Naive thymus-derived CD4-positive, alpha-beta T cell (primary cell): ENCODE data around the gene ZFP69B. TPM values are rescaled to one million over a fixed set of nuclear protein-coding genes. Genes with fewer than 3 reads are reported as not detected.

Source experiments
- ATAC-seq: fragments of 150-1000 bp; cut with Tn5 transposase; 2 replicates; pipeline ENCODE4 v1.10.0; 2021; ENCODE audit warnings: mild to moderate bottlenecking, moderate library complexity
- CTCF ChIA-PET: fragments of 350-600 bp; sonication (Branson Sonifier 250); formaldehyde crosslinking; loops from one replicate; lab custom pipeline; 2021; ENCODE audit warnings: antibody characterized with exemption; lab: Charles Lee
- POLR2A ChIA-PET: fragments of 350-600 bp; sonication (Branson Sonifier 250); formaldehyde crosslinking; loops from one replicate; lab custom pipeline; 2021; ENCODE audit warnings: antibody characterized with exemption, inconsistent platforms; lab: Charles Lee
- DNase-seq, 9 donors: peaks; one replicate each; pipeline versions ENCODE4 v3.0.0 to v3.0.0-alpha.2; 2020 to 2022; ENCODE audit warnings: mixed read lengths in 1 of 9
- H3K27ac ChIP-seq: one replicate; pipeline ENCODE4 v1.7.0; 2013; ENCODE audit warnings: mild to moderate bottlenecking, low read depth, low read length, moderate library complexity
- H3K27me3 ChIP-seq, 2 donors: one replicate each; pipeline ENCODE4 v1.7.0; 2013; ENCODE audit warnings: low read length in 2 of 2, mild to moderate bottlenecking in 2 of 2, moderate library complexity in 2 of 2; ENCODE audit not compliant: control insufficient read depth in 2 of 2, insufficient read depth in 2 of 2
- H3K36me3 ChIP-seq, 3 experiments: 1 replicate in 2 of 3; 2 replicates in 1 of 3; pipeline ENCODE4 v1.7.0; 2013; ENCODE audit warnings: low read length in 3 of 3, mild to moderate bottlenecking in 3 of 3, moderate library complexity in 1 of 3; ENCODE audit not compliant: insufficient read depth in 3 of 3, control insufficient read depth in 2 of 3
- H3K4me1 ChIP-seq, 2 donors: one replicate each; pipeline ENCODE4 v1.7.0; 2013; ENCODE audit warnings: low read length in 2 of 2, mild to moderate bottlenecking in 2 of 2, moderate library complexity in 1 of 2; ENCODE audit not compliant: control insufficient read depth in 2 of 2, insufficient read depth in 2 of 2
- H3K4me3 ChIP-seq: 2 replicates; pipeline ENCODE4 v1.7.0; 2013; ENCODE audit warnings: mild to moderate bottlenecking, low read length
- H3K9me3 ChIP-seq, 3 experiments: 1 replicate in 2 of 3; 2 replicates in 1 of 3; pipeline ENCODE4 v1.7.0; 2013; ENCODE audit warnings: low read length in 3 of 3; ENCODE audit not compliant: control insufficient read depth in 2 of 3
- H3K27ac Mint-ChIP-seq, 9 donors: one replicate each; pipeline ENCODE4 v1.8.0; 2020 to 2022; ENCODE audit warnings: mixed read lengths in 9 of 9, mild to moderate bottlenecking in 8 of 9, moderate library complexity in 5 of 9, inconsistent platforms in 2 of 9
- H3K27me3 Mint-ChIP-seq, 5 donors: one replicate each; pipeline ENCODE4 v1.8.0; 2021 to 2022; ENCODE audit warnings: mixed read lengths in 5 of 5, mild to moderate bottlenecking in 1 of 5
- H3K36me3 Mint-ChIP-seq, 5 donors: one replicate each; pipeline ENCODE4 v1.8.0; 2020 to 2022; ENCODE audit warnings: mixed read lengths in 5 of 5, mild to moderate bottlenecking in 3 of 5, inconsistent platforms in 1 of 5
- H3K4me1 Mint-ChIP-seq, 7 donors: one replicate each; pipeline ENCODE4 v1.8.0; 2020 to 2022; ENCODE audit warnings: mixed read lengths in 7 of 7, mild to moderate bottlenecking in 3 of 7, inconsistent platforms in 1 of 7
- H3K4me3 Mint-ChIP-seq, 10 donors: one replicate each; pipeline ENCODE4 v1.8.0; 2020 to 2022; ENCODE audit warnings: mild to moderate bottlenecking in 10 of 10, mixed read lengths in 10 of 10, moderate library complexity in 6 of 10, inconsistent platforms in 2 of 10
- H3K9me3 Mint-ChIP-seq, 11 donors: one replicate each; pipeline ENCODE4 v1.8.0; 2020 to 2022; ENCODE audit warnings: mixed read lengths in 11 of 11, mild to moderate bottlenecking in 4 of 11, inconsistent platforms in 1 of 11, moderate library complexity in 1 of 11
- intact Hi-C, 2 donors: fragments of 100-400 bp; cut with micrococcal nuclease; formaldehyde crosslinking; loops; one replicate each; pipeline ENCODE4 v1.15.1; 2023
- polyA plus RNA-seq, 2 donors: library from polyadenylated mRNA; unstranded; fragments of 300-500 nt; fragmentation: Illumina TruSeq; gene quantifications; one replicate each; pipeline ENCODE4 v1.2.3, GENCODE V29; 2021
- total RNA-seq, 6 experiments: library from RNA in 5 of 6; stranded (reverse) in 5 of 6; gene quantifications; 1 replicate in 5 of 6; 2 replicates in 1 of 6; pipeline ENCODE4 v1.2.3 and lab custom pipeline; 2021 to 2026

Gene ZFP69B
- total and polyA plus RNA-seq, 7 experiments from 2014 or later = 2.2 to 8.3 (median 3.6) TPM

GRCh38 chr1:40507973-40508372 is 57.7 kb downstream of the ZFP69B start:
- H3K27ac Mint-ChIP-seq = peak overlapping the region; percentile 44 to 91 (median 72)
- DNase-seq = no peak
- ChIA-PET CTCF (no interaction called here), POLR2A (interaction anchor here (0.6 to 2.4 kb wide), 3 partner anchors 24 to 1838 kb away, joined by 3 to 20 read pairs (median 6); partner anchors contain the start of genes NFYC and ZNF684)
- Histone ChIP-seq H3K36me3 (peaks cover 0 to 8% (median 0%) of the 10 kb centered on the region in 3 experiments), H3K27ac (peak overlapping the region; percentile 68), H3K27me3 (no peaks in the 10 kb centered on the region), H3K4me3 (peak overlapping the region; percentile 70), H3K4me1 (no peaks in the 10 kb centered on the region), H3K9me3 (peaks cover 0 to 29% (median 8%) of the 10 kb centered on the region in 3 experiments)
- H3K36me3 Mint-ChIP-seq = peaks cover 19 to 60% (median 43%) of the 10 kb centered on the region in 5 donors
- H3K4me3 Mint-ChIP-seq = peak overlapping the region; percentile 76 to 93 (median 91)
- peaks cover 7 to 77% (median 38%) of the 10 kb centered on the region in 11 donors for H3K9me3 Mint-ChIP-seq
- intact Hi-C loops = loop anchor here (1.0 kb wide), 4 partner anchors 23 to 59 kb away; partner anchors contain the start of genes ZFP69 (in 2 of the 2), ZNF684 (in 2 of the 2) and ZFP69B (in 1 of the 2)
- peaks cover 9 to 20% (median 12%) of the 10 kb centered on the region in 7 donors for H3K4me1 Mint-ChIP-seq
- no peaks in the 10 kb centered on the region for H3K27me3 Mint-ChIP-seq
- no peak for ATAC-seq

- Mint-ChIP-seq H3K27ac (peak within 1 kb of the TSS; percentile 44 to 91 (median 74)), H3K36me3 (peaks cover 18 to 58% (median 38%) of the 10 kb centered on the region in 5 donors), H3K9me3 (peaks cover 6 to 74% (median 32%) of the 10 kb centered on the region in 11 donors), H3K27me3 (no peaks in the 10 kb centered on the region), H3K4me3 (peak within 1 kb of the TSS; percentile 76 to 93 (median 91)), H3K4me1 (peaks cover 9 to 18% (median 12%) of the 10 kb centered on the region in 7 donors)
- Histone ChIP-seq H3K4me1 (no peaks in the 10 kb centered on the region), H3K9me3 (peaks cover 0 to 22% (median 8%) of the 10 kb centered on the region in 3 experiments), H3K36me3 (peaks cover 0 to 8% (median 0%) of the 10 kb centered on the region in 3 experiments), H3K27ac (peak within 1 kb of the TSS; percentile 68), H3K4me3 (peak within 1 kb of the TSS; percentile 70), H3K27me3 (no peaks in the 10 kb centered on the region)
- DNase-seq (peak; percentile 59 to 88 (median 67)), ATAC-seq (peak; percentile 99)
- ChIA-PET CTCF (interaction anchor here (1.0 kb wide), 1 partner anchor 23 kb away, joined by 3 read pairs; the partner anchor contains the start of gene ZNF684), POLR2A (interaction anchor here (0.6 to 2.4 kb wide), 5 partner anchors 23 to 1837 kb away, joined by 3 to 20 read pairs (median 4); partner anchors contain the start of genes NFYC and ZNF684)
- intact Hi-C loops = loop anchor here (1.0 kb wide), 4 partner anchors 23 to 59 kb away; partner anchors contain the start of genes ZFP69 (in 2 of the 2), ZNF684 (in 2 of the 2) and ZFP69B (in 1 of the 2)
These were observed 58.4 kb downstream of the ZFP69B start, which contains the start of gene EXO5 for GRCh38 chr1:40508375-40509341. Gene EXO5 (plus strand): TSS chr1:40508767. CDS start chr1:40514545, 5,778 bp downstream.

Other genes with a start within 250 kb of the ZFP69B start
- not detected for gene TMCO2, start 202.5 kb upstream of the ZFP69B start, total RNA-seq
- gene TMCO2, start 202.5 kb upstream of the ZFP69B start, polyA plus RNA-seq = not detected
- gene ZMPSTE24, start 192.2 kb upstream of the ZFP69B start, total RNA-seq = 10 to 100 TPM in 4 of 5 experiments, 1 to 10 TPM in 1; 9.5 to 31.0 (median 14.1) TPM
- gene ZMPSTE24, start 192.2 kb upstream of the ZFP69B start, polyA plus RNA-seq = 10 to 100 TPM; 14.5 to 19.2 TPM
- gene COL9A2, start 133.2 kb upstream of the ZFP69B start, total RNA-seq = 10 to 100 TPM in 1 of 5 experiments, 1 to 10 TPM in 3, under 1 TPM in 1; 0.97 to 14.6 (median 3.4) TPM
- gene COL9A2, start 133.2 kb upstream of the ZFP69B start, polyA plus RNA-seq = under 1 TPM; 0.43 to 0.55 TPM
- 100 to 1,000 TPM; 144 to 210 (median 187) TPM for gene SMAP2, start 76.7 kb upstream of the ZFP69B start, total RNA-seq
- 100 to 1,000 TPM; 226 to 542 TPM for gene SMAP2, start 76.7 kb upstream of the ZFP69B start, polyA plus RNA-seq
- 1 to 10 TPM; 2.7 to 4.3 (median 3.4) TPM for gene ZFP69, start 26.8 kb downstream of the ZFP69B start, total RNA-seq
- gene ZFP69, start 26.8 kb downstream of the ZFP69B start, polyA plus RNA-seq = 1 to 10 TPM; 4.1 to 7.8 TPM
- 10 to 100 TPM in 2 of 5 experiments, 1 to 10 TPM in 3; 5.2 to 14.1 (median 8.6) TPM for gene EXO5, start 58.3 kb downstream of the ZFP69B start, total RNA-seq
- 1 to 10 TPM; 8.1 to 8.8 TPM for gene EXO5, start 58.3 kb downstream of the ZFP69B start, polyA plus RNA-seq
- 1 to 10 TPM; 1.3 to 6.6 (median 3.7) TPM for gene ZNF684, start 81.2 kb downstream of the ZFP69B start, total RNA-seq
- gene ZNF684, start 81.2 kb downstream of the ZFP69B start, polyA plus RNA-seq = 1 to 10 TPM; 2.5 to 3.6 TPM
- gene RIMS3, start 215.2 kb downstream of the ZFP69B start, total RNA-seq = 1 to 10 TPM; 1.1 to 2.8 (median 2.2) TPM
- gene RIMS3, start 215.2 kb downstream of the ZFP69B start, polyA plus RNA-seq = 1 to 10 TPM; 2.2 to 4.3 TPM
- gene NFYC, start 241.2 kb downstream of the ZFP69B start, total RNA-seq = 10 to 100 TPM; 44.2 to 88.5 (median 73.6) TPM
- 10 to 100 TPM; 36.2 to 63.4 TPM for gene NFYC, start 241.2 kb downstream of the ZFP69B start, polyA plus RNA-seq